Epithelial cell of proximal tubule (primary cell): Measurements from ENCODE around the gene CHST12. TPM values are rescaled to one million over a fixed set of nuclear protein-coding genes. Genes with fewer than 3 reads are reported as not detected.

ENCODE experiments used
- DNase-seq: peaks from one replicate; pipeline ENCODE4 v3.0.0-alpha.2; 2011; ENCODE audit warnings: low read depth
- H3K4me3 ChIP-seq: 2 replicates; pipeline ENCODE4 v1.5.1; 2011; ENCODE audit warnings: low read depth, mild to moderate bottlenecking, low read length
- CTCF ChIP-seq: conservative IDR thresholded peaks from 2 replicates; pipeline ENCODE4 v1.5.1; 2012; ENCODE audit warnings: low read depth, mild to moderate bottlenecking, low read length
- total RNA-seq: library from RNA; depleted of rRNA; stranded (reverse); fragments of >200 nt; gene quantifications from 2 replicates; pipeline ENCODE4 v1.2.3, GENCODE V29; 2015

The CHST12 gene
- total RNA-seq, 1 donor from 2014 or later, result 10.6 TPM

- TF ChIP-seq CTCF, result no peak
- H3K4me3 ChIP-seq, result no peak overlapping the region
- no peak for DNase-seq
Measured at GRCh38 chr7:2437537-2438148, 34.2 kb downstream of the CHST12 start.

DNA sequence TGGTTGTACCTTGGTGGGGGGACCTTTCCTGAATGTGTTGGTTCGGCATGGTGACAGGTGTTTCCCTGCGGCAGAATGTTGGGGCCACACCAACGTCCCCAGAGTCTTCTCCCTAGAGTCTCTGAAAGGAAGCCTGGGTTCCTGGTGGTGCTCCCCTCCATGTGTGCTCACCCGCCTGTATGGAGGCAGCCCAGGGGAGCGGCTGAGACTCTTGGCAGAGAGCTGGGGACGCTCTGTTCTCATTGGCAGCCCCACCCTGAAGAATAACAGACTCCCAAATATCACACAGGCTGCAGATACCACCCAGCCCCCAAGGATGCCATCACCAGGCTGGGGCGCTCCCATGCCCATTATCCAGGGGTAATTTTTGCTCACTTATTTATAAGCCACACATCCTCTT is 34.8 kb downstream of the CHST12 start:
- no peak for DNase-seq
- H3K4me3 ChIP-seq, result no peak overlapping the region
- no peak for TF ChIP-seq CTCF

DNA sequence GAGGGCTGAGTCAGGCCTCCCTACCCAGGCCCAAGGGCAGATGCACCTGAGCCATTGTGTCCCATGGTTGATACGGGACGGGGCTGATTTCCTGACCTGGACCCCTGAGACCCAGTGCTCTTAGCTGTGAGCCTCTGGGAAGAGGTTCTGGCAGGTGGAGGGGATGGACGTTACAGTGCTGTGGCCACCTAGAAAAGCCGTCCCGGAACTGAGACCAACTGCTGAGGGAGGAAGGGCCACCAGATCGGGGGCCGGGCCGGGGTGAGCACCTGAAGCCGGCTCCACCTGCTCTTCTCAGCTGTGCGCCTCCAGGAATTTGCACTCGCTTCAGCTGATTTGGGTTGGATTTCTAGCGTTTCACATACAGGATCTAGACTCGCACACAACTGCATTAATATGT is 35.4 kb downstream of the CHST12 start:
- no peak for DNase-seq
- H3K4me3 ChIP-seq, result no peak overlapping the region
- no peak for TF ChIP-seq CTCF

GRCh38 chr7:2440608-2441245 is 37.3 kb downstream of the CHST12 start:
- DNase-seq, result no peak
- no peak for TF ChIP-seq CTCF
- H3K4me3 ChIP-seq, result no peak overlapping the region

GRCh38 chr7:2441430-2442058 is 38.1 kb downstream of the CHST12 start:
- no peak overlapping the region for H3K4me3 ChIP-seq
- no peak for DNase-seq
- TF ChIP-seq CTCF, result no peak

DNA sequence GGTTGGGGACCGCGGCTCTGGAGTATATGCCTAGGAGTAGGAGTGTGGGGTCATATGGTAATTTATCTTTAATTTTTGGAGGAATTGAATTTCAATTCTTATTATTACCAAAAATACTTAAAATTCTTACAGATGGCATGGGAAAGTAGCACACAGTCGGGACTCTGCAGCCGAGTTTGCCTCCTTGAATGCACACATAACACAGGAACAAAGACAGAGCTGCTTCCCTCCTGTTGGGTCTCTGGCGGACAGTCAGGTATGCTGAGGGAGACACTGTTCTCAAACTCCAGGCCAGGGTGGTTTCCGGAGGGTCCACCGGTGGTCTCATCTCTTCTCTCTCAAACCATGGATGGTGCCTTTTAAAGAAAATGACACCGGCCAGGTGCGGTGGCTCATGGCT is 40.1 kb downstream of the CHST12 start:
- no peak overlapping the region for H3K4me3 ChIP-seq
- DNase-seq, result no peak
- no peak for TF ChIP-seq CTCF

- no peak for DNase-seq
Measured at GRCh38 chr7:2444476-2444875, 41.1 kb downstream of the CHST12 start.

More at GRCh38 chr7:2444476-2444875, 41.1 kb downstream of the CHST12 start:
- TF ChIP-seq CTCF, result no peak
- no peak overlapping the region for H3K4me3 ChIP-seq
